ENCODE results near the gene PLIN4.
"Not testable (repeated sequence)": the region's sequence is repeated elsewhere in the genome, so short reads cannot be mapped to it uniquely, and the experiment has no call there.

PLIN4 gene

GRCh38 chr19:4539169-4539692 is 20.9 kb upstream of the PLIN4 start:
- H3K27me3 Mint-ChIP-seq: peaks cover 34% of the 10 kb centered on the region
- no peak overlapping the region for H3K4me3 Mint-ChIP-seq
- peaks cover 15% of the 10 kb centered on the region for H3K4me1 Mint-ChIP-seq (ENCODE audit: low read depth)
- no peak overlapping the region for H3K27ac Mint-ChIP-seq
- no peaks in the 10 kb centered on the region for H3K36me3 Mint-ChIP-seq (ENCODE audit: low read depth)
- no peak for DNase-seq
- no peaks in the 10 kb centered on the region for H3K9me3 Mint-ChIP-seq

- peaks cover 35% of the 10 kb centered on the region for H3K27me3 Mint-ChIP-seq
- no peak overlapping the region for H3K4me3 Mint-ChIP-seq
- H3K27ac Mint-ChIP-seq: no peak overlapping the region
- no peaks in the 10 kb centered on the region for H3K9me3 Mint-ChIP-seq
- peaks cover 15% of the 10 kb centered on the region for H3K4me1 Mint-ChIP-seq (ENCODE audit: low read depth)
- no peaks in the 10 kb centered on the region for H3K36me3 Mint-ChIP-seq (ENCODE audit: low read depth)
- DNase-seq: no peak
These were observed 20.3 kb upstream of the PLIN4 start for GRCh38 chr19:4538601-4538954.

GRCh38 chr19:4537953-4538600 is 19.8 kb upstream of the PLIN4 start:
- Mint-ChIP-seq H3K4me1 (ENCODE audit: low read depth) (peaks cover 15% of the 10 kb centered on the region), H3K9me3 (no peaks in the 10 kb centered on the region), H3K27ac (no peak overlapping the region), H3K27me3 (peaks cover 39% of the 10 kb centered on the region), H3K36me3 (ENCODE audit: low read depth) (no peaks in the 10 kb centered on the region), H3K4me3 (no peak overlapping the region)
- DNase-seq: no peak

DNA sequence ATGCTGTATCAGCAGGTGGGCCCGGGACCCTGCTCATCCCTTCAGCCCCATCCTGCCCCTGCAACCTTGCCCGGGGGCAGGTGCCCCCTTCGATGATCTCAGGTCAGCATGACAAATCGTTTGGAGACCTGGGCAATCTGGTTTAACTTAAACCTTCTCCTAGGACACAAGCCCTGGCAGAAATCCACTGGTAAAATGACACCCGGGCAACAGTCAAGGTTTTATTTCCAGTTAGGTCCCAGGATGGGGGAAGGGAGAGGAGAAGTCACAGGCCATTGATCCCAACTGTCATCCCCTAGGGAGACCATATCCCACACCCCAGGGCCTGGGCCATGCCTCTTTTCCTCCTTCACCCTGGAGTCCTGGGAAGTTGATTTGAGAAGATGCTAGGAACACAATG is 18.5 kb upstream of the PLIN4 start:
- peaks cover 15% of the 10 kb centered on the region for H3K4me1 Mint-ChIP-seq (ENCODE audit: low read depth)
- no peak for DNase-seq
- H3K9me3 Mint-ChIP-seq: no peaks in the 10 kb centered on the region
- peaks cover 39% of the 10 kb centered on the region for H3K27me3 Mint-ChIP-seq
- no peak overlapping the region for H3K27ac Mint-ChIP-seq
- H3K36me3 Mint-ChIP-seq (ENCODE audit: low read depth): no peaks in the 10 kb centered on the region
- H3K4me3 Mint-ChIP-seq: no peak overlapping the region

DNA sequence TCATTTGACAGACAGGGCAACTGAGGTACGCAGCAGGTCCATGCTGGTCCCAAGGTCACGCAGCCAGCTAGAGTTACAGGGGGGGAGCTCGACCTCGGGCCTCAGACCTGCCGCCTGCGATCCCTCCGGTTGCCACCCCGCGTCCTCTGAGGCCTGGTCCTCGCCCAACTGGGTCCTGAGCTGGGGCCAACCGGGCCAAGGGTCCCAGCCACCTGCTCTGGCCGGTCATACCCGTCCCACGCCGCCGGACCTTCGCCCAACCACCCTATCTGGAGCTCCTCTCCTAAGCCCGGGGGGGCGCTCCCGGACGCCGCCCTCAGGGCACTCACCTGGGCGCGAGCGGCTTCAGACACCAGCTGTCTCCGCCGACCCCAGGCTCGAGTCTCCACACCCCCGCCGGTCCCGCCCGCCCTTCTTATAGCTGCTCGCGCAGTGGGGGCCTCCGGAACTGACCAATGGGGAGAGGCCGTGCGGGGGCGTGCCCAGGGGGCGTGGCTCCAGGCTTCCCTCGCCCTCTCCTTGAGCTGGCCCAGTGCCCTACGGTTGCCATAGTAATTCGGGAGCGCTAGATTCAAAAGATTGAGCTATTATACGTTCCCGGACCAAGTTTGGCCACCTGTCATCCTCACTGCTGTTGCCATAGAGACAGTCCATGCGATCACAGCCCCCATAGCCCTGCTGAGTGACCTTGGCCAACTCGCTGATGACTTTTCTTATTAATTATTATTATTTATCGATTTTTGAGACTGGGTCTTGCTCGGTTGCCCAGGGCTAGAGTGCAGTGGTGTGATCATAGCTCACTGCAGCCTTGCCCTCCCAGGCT is 16.8 kb upstream of the PLIN4 start, which contains the start of gene PLIN5:
TSS of gene PLIN5 (minus strand) at position 389 of the 823 bp plus-strand sequence. CDS start 1,150 bp downstream, outside the sequence.
- Mint-ChIP-seq H3K27me3 (peaks cover 35% of the 10 kb centered on the region), H3K27ac (no peak within 1 kb of the TSS), H3K4me1 (ENCODE audit: low read depth) (peaks cover 9% of the 10 kb centered on the region), H3K36me3 (ENCODE audit: low read depth) (no peaks in the 10 kb centered on the region), H3K4me3 (no peak within 1 kb of the TSS), H3K9me3 (no peaks in the 10 kb centered on the region)
- DNase-seq: peak; percentile 63

GRCh38 chr19:4533835-4534424 is 15.6 kb upstream of the PLIN4 start:
- peaks cover 30% of the 10 kb centered on the region for H3K27me3 Mint-ChIP-seq
- no peak overlapping the region for H3K4me3 Mint-ChIP-seq
- peaks cover 4% of the 10 kb centered on the region for H3K4me1 Mint-ChIP-seq (ENCODE audit: low read depth)
- DNase-seq: no peak
- H3K9me3 Mint-ChIP-seq: no peaks in the 10 kb centered on the region
- H3K27ac Mint-ChIP-seq: no peak overlapping the region
- H3K36me3 Mint-ChIP-seq (ENCODE audit: low read depth): no peaks in the 10 kb centered on the region

- Mint-ChIP-seq H3K9me3 (no peaks in the 10 kb centered on the region), H3K27ac (no peak overlapping the region), H3K27me3 (peaks cover 26% of the 10 kb centered on the region), H3K4me3 (no peak overlapping the region), H3K4me1 (ENCODE audit: low read depth) (peaks cover 3% of the 10 kb centered on the region), H3K36me3 (ENCODE audit: low read depth) (no peaks in the 10 kb centered on the region)
- no peak for DNase-seq
These were observed 15.0 kb upstream of the PLIN4 start for GRCh38 chr19:4533334-4533733.

GRCh38 chr19:4531562-4532165 is 13.4 kb upstream of the PLIN4 start:
- H3K36me3 Mint-ChIP-seq (ENCODE audit: low read depth): no peaks in the 10 kb centered on the region
- H3K27me3 Mint-ChIP-seq: peaks cover 15% of the 10 kb centered on the region

DNA sequence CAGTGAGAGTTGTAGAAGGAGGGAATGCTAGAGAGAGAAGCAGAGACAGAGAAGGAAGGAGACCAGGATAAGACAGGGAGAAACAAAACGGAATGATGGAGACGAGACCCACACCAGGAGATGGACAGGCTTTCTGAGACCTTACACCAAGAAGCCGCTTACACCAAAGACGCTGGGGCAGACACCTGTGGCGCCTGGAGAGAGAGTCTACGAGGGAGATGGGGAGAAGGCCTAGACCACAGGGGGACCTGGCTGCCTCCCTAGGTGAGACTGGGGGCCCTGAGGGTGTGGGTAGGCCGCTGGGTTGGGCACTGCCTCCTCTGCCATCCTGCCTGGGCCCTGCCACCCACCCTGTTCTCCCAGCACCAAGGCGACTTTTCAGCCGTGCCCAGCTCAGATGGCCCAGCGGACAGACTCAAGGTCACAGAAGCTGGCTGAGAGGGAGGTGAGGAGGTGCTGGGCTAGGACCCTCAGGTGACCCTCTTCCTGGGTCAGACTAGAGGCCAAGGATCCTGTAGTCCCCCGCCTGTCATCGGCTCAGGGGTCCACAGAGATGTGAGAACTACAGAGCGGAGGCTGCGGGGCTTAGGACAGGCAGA is 11.7 kb upstream of the PLIN4 start:
- H3K27me3 Mint-ChIP-seq: peaks cover 9% of the 10 kb centered on the region
- no peak overlapping the region for H3K4me3 Mint-ChIP-seq
- peaks cover 2% of the 10 kb centered on the region for H3K4me1 Mint-ChIP-seq (ENCODE audit: low read depth)

More at GRCh38 chr19:4531562-4532165, 13.4 kb upstream of the PLIN4 start:
- no peaks in the 10 kb centered on the region for H3K9me3 Mint-ChIP-seq
- no peak for DNase-seq
- peaks cover 3% of the 10 kb centered on the region for H3K4me1 Mint-ChIP-seq (ENCODE audit: low read depth)
- H3K4me3 Mint-ChIP-seq: no peak overlapping the region
- H3K27ac Mint-ChIP-seq: no peak overlapping the region

DNA sequence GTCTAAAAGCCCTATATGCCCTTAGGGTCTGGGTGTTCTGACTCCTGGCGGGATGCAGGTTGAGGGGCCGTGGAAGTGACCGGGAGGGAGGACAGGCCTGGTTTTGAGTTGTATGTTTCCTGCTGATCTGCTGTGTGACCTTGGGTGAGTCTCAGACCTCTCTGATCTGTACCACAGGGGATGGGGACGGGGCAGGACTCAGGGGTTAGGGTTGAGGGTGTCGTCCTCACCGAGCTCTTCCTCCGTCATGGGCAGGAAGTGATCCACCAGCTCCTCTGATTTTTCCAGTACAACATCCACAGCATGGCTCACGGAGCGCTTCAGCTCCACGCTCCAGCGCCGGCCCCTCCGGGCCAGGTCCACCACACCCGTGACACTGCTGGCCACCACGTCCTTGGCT is 10.6 kb upstream of the PLIN4 start:
- Mint-ChIP-seq H3K4me1 (ENCODE audit: low read depth) (no peaks in the 10 kb centered on the region), H3K27me3 (peaks cover 6% of the 10 kb centered on the region), H3K4me3 (no peak overlapping the region), H3K36me3 (ENCODE audit: low read depth) (no peaks in the 10 kb centered on the region), H3K27ac (no peak overlapping the region), H3K9me3 (no peaks in the 10 kb centered on the region)
- no peak for DNase-seq

More for the DNA sequence above, 11.7 kb upstream of the PLIN4 start:
- no peak for DNase-seq
- no peaks in the 10 kb centered on the region for H3K9me3 Mint-ChIP-seq
- no peak overlapping the region for H3K27ac Mint-ChIP-seq
- no peaks in the 10 kb centered on the region for H3K36me3 Mint-ChIP-seq (ENCODE audit: low read depth)

- H3K9me3 Mint-ChIP-seq; H3K4me3 Mint-ChIP-seq; H3K27me3 Mint-ChIP-seq; DNase-seq; H3K4me1 Mint-ChIP-seq (ENCODE audit: low read depth); H3K27ac Mint-ChIP-seq; H3K36me3 Mint-ChIP-seq (ENCODE audit: low read depth): not testable (repeated sequence)
These were observed 9.1 kb upstream of the PLIN4 start for GRCh38 chr19:4527377-4527776.

DNA sequence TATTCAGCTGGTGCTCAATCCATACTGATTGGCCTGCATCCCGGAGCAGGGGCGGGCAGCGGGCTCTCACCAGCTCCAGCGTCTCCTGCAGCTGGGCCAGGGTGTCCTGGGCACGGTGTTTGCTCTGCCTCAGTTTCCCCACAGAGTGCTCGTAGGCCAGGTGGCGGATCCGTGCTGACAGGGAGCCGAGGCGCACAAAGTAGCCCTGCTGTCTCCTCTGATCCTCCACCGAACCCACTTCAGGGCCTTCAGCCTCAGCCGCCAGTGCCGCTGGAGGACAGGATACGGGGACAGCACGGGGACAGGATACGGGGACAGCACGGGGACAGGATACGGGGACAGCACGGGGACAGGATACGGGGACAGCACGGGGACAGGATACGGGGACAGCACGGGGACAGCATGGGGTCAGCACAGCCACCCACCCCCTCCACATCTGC is 7.3 kb upstream of the PLIN4 start:
- DNase-seq: no peak
- Mint-ChIP-seq H3K27me3 (no peaks in the 10 kb centered on the region), H3K36me3 (ENCODE audit: low read depth) (no peaks in the 10 kb centered on the region), H3K27ac (no peak overlapping the region), H3K9me3 (no peaks in the 10 kb centered on the region), H3K4me1 (ENCODE audit: low read depth) (no peaks in the 10 kb centered on the region), H3K4me3 (no peak overlapping the region)

GRCh38 chr19:4524808-4525562 is 6.7 kb upstream of the PLIN4 start:
- H3K4me3 Mint-ChIP-seq: no peak overlapping the region
- peak; percentile 77 for DNase-seq
- H3K27me3 Mint-ChIP-seq: no peaks in the 10 kb centered on the region
- H3K27ac Mint-ChIP-seq: no peak overlapping the region
- H3K9me3 Mint-ChIP-seq: no peaks in the 10 kb centered on the region
- no peaks in the 10 kb centered on the region for H3K36me3 Mint-ChIP-seq (ENCODE audit: low read depth)
- no peaks in the 10 kb centered on the region for H3K4me1 Mint-ChIP-seq (ENCODE audit: low read depth)

Measured in activated T-cell treated with anti-CD3 and anti-CD28 coated beads, Interleukin-2, amount 50 U/mL, for 24 hours (primary cell).